Measurements from ENCODE around the gene RAX2. TPM values are rescaled to one million over a fixed set of nuclear protein-coding genes. Genes with fewer than 3 reads are reported as not detected.
"Not testable (repeated sequence)": the region's sequence is repeated elsewhere in the genome, so short reads cannot be mapped to it uniquely, and the experiment has no call there.

The RAX2 gene
- total RNA-seq, 2 donors from 2014 or later = not detected

DNA sequence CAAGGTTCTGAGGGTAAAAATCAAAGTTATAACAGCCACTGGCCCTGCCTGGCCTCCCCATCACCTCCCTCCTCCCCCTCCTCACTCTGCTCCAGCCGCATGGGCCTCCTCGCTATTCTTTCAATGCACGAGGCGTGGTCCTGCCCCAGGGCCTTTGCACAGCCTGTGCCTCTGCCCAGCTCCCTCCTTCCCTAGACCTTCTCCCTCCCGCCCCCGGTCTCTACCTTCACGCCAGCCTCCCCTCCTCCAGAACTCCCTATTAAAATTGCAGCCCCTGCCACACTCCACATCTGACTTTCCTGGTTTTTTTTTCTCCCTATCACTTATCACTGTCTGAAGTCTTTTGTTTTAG, 3.3 kb downstream of the RAX2 start:
- no peak overlapping the region for H3K4me3 ChIP-seq

DNA sequence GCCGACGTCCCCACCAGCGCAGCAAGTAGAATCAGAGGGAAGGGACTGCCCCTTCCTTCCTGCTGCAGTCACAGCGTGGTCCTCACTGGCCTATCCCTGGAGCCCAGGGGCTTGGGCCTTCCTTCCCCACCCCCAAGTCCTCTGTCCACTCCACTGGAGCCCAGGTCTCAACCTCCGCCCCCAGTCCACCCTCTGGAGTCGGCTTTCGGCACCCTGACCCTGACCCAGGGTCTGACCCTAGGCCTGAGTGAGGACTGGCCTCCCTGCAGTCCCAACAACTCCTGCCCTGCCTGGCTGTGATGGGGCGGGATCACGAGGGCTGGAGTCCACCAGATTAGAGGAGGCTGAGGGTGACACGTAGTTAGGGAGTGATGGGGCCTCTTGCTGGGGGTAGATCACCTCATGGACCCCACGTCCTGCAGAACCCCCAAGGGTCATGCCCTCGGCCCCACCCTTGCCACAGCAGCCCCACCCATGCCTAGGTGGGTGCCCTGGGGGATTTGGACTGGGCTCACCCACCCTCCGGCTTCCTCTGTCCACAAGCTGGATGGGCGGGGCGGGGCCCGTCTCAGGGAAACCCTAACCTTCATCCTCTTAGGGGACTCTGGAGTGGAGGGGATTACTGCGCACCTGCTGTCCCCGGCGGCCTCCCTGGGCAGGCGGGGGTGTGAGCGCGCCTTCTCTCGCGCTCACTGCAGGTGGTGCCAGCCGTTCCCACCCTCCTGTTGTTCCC, 3.8 kb downstream of the RAX2 start:
- TF ChIP-seq, protein P1, sequence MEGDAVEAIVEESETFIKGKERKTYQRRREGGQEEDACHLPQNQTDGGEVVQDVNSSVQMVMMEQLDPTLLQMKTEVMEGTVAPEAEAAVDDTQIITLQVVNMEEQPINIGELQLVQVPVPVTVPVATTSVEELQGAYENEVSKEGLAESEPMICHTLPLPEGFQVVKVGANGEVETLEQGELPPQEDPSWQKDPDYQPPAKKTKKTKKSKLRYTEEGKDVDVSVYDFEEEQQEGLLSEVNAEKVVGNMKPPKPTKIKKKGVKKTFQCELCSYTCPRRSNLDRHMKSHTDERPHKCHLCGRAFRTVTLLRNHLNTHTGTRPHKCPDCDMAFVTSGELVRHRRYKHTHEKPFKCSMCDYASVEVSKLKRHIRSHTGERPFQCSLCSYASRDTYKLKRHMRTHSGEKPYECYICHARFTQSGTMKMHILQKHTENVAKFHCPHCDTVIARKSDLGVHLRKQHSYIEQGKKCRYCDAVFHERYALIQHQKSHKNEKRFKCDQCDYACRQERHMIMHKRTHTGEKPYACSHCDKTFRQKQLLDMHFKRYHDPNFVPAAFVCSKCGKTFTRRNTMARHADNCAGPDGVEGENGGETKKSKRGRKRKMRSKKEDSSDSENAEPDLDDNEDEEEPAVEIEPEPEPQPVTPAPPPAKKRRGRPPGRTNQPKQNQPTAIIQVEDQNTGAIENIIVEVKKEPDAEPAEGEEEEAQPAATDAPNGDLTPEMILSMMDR (IDR thresholded peaks at IDR 0.05) = no peak
- DNase-seq (ENCODE audit: low spot score) = no peak
- Histone ChIP-seq H3K27me3 (no peaks in the 10 kb centered on the region), H3K36me3 (peaks cover 31% of the 10 kb centered on the region), H3K27ac (no peak overlapping the region), H3K9me3 (no peaks in the 10 kb centered on the region), H3K4me3 (no peak overlapping the region), H3K4me1 (peaks cover 0 to 7% of the 10 kb centered on the region in 2 donors)

More for the DNA sequence above, 3.3 kb downstream of the RAX2 start:
- TF ChIP-seq, protein P1 (IDR thresholded peaks at IDR 0.05) = no peak
- Histone ChIP-seq H3K9me3 (no peaks in the 10 kb centered on the region), H3K36me3 (peaks cover 31% of the 10 kb centered on the region), H3K27me3 (no peaks in the 10 kb centered on the region), H3K27ac (no peak overlapping the region), H3K4me1 (peaks cover 0 to 2% of the 10 kb centered on the region in 2 donors)
- no peak for DNase-seq (ENCODE audit: low spot score)

DNA sequence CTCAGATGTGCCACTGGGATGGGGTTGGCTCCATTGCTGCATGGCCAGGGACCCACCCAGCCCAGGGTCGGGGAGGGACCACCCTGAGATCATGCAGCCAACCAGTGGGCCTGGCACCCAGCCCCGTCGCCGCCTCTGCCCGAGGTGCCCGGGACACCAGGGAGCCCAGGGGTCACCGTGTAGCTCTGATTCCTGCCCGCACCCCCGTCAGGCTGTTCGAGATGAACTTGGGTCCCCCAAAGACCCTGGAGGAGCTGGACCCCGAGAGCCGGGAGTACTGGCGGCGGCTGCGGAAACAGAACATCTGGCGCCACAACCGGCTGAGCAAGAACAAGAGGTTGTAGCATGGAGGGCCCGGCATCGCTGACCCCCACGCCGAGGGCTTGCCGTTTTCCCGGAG, 5.0 kb downstream of the RAX2 start:
- no peak for DNase-seq (ENCODE audit: low spot score)
- Histone ChIP-seq H3K4me3 (no peak overlapping the region), H3K4me1 (peaks cover 0 to 10% of the 10 kb centered on the region in 2 donors), H3K27ac (no peak overlapping the region), H3K36me3 (peaks cover 31% of the 10 kb centered on the region), H3K27me3 (no peaks in the 10 kb centered on the region), H3K9me3 (no peaks in the 10 kb centered on the region)
- TF ChIP-seq, protein P1 (IDR thresholded peaks at IDR 0.05) = no peak

DNA sequence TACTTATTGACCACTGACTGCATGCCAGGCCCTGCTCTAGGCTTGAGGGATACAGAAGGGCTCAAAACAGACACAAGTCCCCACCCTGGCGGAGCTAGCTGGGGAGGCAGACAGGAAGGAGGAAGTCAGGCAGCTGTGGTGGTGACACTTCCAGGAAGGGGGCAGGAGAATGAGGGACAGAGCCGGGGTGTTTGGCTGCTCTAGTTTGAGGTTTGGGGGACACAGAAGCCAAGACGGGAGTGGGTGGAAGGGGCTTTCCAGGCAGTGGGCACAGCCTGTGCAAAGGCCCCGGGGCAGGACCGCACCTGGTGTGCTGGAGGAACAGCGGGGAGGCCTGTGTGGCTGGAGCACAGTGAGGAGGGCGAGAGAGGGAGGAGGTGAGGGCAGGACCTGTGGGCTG, 5.5 kb downstream of the RAX2 start:
- H3K27ac ChIP-seq = no peak overlapping the region
- no peaks in the 10 kb centered on the region for H3K27me3 ChIP-seq
- TF ChIP-seq, protein P1 (IDR thresholded peaks at IDR 0.05) = no peak
- no peaks in the 10 kb centered on the region for H3K9me3 ChIP-seq
- no peak overlapping the region for H3K4me3 ChIP-seq
- DNase-seq (ENCODE audit: low spot score) = no peak
- H3K4me1 ChIP-seq = peaks cover 0 to 14% of the 10 kb centered on the region in 2 donors
- peaks cover 31% of the 10 kb centered on the region for H3K36me3 ChIP-seq

DNA sequence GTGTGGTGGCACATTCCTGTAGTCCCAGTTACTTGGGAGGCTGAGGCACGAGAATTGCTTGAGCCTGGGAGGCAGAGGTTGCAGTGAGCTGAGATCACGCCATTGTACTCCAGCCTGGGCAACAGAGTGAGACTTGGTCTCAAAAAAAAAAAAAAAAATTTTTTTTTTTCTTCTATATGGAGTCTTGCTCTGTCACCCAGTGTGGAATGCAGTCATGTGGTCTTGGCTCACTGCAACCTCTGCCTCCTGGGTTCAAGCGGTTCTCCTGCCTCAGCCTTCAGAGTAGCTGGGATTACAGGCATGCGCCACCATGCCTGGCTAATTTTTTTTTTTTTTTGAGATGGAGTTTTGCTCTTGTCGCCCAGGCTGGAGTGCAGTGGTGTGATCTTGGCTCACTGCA, 6.3 kb downstream of the RAX2 start:
- not testable (repeated sequence) for H3K27ac ChIP-seq; H3K9me3 ChIP-seq; H3K27me3 ChIP-seq; DNase-seq (ENCODE audit: low spot score); H3K4me3 ChIP-seq
- Histone ChIP-seq H3K36me3 (peaks cover 31% of the 10 kb centered on the region), H3K4me1 (peaks cover 0 to 18% of the 10 kb centered on the region in 2 donors)

DNA sequence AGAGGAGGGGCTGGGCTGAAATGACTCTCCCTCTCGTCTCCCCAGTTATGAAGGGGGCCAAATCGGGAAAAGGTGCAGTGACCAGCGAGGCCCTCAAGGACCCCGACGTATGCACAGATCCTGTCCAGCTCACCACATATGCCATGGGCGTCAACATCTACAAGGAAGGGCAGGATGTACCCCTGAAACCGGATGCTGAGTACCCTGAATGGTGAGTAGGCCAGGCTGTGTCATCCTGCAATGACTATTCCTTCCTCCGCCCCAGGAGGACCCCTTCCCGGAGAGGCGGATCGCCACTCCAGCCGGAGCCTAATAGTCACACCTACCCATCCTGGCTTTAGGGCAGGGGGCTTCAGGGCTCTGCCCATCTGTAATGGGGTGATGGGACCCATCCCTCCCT, 6.9 kb downstream of the RAX2 start:
- Histone ChIP-seq H3K4me3 (no peak overlapping the region), H3K9me3 (no peaks in the 10 kb centered on the region), H3K27me3 (no peaks in the 10 kb centered on the region), H3K27ac (no peak overlapping the region), H3K36me3 (peaks cover 31% of the 10 kb centered on the region), H3K4me1 (peaks cover 0 to 25% of the 10 kb centered on the region in 2 donors)
- DNase-seq (ENCODE audit: low spot score) = no peak
- TF ChIP-seq, protein P1 (IDR thresholded peaks at IDR 0.05) = no peak

Measured in right atrium auricular region (tissue), 2 donors.